HG03469 (cell line): ENCODE results near the gene HIVEP3.

Experiments used
- ATAC-seq: cut with Tn5 transposase; IDR thresholded peaks from one replicate; pipeline ENCODE4 v1.9.1; 2021; ENCODE audit warnings: mild to moderate bottlenecking, moderate library complexity, moderate number of reproducible peaks; ENCODE audit not compliant: unreplicated experiment

The HIVEP3 gene

DNA sequence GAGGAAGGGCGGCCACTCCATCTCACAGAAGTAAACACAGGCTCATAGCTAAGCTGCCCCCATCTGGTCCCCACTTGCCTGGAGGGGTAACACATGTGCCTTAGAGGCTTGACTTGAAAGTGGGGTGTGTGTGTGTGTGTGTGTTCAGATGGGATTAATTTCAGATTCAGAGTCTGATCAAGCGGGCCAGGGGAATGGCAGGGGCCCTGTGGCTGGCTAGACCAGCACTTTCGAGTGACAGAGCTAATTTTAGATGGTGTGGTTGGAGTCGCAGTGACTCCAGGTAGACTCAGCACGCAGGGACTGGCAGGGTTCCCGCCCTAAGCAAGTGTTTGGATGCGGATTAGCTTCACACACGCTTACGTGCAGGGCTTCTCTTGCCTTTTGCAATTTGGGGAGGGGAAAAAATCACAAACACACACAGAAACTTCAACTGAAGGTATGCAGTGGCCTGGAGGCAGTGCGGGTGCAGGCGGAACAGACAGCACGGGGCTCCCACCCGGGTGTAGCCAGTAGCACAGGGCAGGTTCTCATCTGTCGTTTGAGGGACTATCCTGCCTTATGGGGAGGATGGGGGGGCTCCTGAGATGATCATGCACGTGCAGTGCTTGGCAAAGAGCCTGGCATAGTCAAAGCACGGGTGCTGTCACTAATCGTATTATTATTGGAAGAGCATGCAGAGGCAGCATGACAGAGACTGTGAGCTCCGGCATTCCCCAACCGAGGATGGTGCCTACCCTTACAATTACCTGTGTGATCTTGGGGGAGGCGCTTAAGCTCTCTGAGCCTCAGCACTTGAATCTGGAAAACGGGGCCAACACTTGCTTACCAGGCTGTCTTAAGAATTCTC is 435.5 kb downstream of the HIVEP3 start:
- no peak for ATAC-seq

DNA sequence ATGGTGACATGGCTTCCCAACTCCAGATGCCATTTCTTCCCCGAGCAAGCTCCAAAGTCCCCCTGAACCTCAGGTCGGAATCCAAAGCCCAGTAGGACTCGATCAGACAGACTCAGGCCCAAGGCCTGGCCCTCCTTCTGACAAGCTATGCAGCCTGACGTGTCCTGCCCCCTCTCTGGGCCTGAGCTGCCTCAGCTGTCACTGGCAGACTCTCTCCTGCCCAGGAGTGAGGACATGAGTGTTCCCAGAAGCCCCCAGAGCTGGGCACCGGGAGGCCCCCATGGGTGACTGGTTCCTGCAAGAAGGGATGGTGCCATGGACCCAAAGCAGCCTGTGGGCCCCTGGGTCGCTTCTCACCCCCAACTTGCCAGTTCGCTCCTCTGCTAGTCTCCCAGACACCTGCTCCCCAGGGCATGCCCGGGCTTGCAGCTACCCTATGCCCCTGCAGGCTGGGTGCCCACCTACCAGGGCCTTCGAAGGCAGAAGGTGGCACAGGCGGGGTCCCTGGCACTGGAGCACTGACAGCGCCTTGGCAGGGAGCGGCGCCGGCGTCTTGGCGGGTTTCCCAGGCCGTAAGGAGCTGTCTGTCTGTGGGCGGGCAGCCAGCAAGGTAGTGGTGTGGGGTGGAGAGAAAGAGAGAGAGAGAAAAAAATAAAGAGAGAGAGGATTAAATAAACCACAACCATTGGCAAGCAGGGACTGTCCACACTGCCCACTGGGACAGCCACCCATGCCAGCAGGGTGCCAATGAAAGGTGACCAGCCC is 436.5 kb downstream of the HIVEP3 start:
- no peak for ATAC-seq

DNA sequence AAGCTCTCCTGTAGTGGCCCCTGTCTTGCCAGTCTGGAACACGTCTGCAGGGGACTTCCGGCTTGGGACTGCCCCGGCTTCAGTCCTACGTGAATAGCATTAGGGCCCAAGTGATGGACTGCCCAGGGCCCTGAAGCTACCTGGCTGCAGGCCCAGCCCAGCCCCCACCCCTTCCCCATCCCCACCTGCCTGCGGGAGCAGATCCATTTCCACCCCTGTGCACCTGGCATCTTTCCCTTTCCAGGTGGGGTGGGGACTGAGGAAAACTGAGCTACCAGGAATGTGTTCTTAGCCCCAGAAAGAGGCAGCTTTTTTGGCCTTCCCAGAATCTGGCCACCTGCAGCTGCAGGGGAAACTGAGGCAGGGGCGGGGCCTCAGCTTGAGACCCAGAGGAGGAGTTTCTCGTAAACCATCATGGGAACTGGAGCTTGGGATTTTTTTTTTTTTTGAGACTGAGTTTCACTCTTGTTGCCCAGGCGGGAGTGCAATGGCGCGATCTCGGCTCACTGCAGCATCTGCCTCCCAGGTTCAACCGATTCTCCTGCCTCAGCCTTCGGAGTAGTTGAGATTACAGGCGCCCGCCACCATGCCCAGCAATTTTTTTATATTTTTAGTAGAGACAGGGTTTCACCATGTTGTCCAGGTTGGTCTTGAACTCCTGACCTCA is 437.5 kb downstream of the HIVEP3 start:
- ATAC-seq, result no peak

DNA sequence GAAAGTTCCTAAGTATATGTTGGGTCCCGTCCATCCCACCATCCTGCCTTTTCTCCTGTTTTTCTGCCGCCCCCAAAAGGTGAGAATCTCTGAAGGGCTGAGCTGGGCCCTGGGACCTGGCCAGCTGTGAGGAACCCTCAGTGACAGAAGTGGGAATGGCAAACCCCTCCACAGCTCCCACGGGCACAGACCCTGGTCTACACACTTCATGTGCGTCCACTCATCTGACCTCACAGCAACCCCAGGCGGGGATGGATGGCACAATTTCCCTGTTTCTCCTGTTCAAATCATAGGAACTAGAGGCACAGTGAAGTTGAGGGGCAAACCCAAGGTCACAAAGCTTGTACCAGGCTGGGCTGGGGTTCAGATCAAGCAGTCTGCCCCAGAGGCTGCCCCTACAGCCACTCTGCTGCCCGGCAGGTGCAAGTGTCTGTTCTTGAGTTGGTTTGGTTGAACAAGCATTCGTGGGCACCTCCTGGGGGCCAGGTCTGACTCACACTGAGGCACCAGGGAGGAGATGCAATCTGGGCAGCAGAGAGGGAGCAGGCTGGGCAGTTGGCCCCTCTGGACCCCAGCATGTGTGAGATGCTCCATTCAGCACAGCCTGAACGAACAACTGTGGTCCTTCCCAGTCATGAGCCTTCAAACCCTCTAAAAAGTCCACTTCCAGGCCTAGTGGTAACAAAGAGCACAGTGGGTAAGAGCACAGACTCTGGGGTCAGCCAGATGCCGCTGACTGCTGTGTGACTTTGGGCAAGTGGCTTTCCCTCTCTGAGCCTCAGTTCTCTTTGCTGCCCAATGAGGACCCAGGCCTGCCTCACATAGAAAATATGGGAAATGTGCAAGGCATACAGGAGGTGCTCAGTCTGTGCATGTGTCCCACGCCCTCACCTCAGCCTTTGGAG is 438.3 kb downstream of the HIVEP3 start:
- ATAC-seq, result no peak

DNA sequence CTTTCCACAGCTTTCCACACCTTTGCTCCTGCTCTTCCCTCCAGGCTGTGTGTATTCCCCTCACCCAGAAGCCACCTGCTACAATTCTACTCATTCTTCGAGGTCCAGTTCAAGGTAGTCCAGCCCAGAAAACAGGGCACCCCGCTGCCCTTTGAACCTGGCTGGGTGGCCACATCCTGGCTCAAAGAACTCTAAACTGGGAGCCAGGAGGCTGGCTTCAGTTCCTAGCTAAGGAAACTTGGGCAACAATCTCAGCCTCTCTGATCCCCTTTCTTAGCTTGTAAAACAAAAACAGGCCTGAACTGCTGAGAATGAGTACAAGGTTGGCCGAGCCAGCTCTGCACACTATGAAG is 438.9 kb downstream of the HIVEP3 start:
- no peak for ATAC-seq

DNA sequence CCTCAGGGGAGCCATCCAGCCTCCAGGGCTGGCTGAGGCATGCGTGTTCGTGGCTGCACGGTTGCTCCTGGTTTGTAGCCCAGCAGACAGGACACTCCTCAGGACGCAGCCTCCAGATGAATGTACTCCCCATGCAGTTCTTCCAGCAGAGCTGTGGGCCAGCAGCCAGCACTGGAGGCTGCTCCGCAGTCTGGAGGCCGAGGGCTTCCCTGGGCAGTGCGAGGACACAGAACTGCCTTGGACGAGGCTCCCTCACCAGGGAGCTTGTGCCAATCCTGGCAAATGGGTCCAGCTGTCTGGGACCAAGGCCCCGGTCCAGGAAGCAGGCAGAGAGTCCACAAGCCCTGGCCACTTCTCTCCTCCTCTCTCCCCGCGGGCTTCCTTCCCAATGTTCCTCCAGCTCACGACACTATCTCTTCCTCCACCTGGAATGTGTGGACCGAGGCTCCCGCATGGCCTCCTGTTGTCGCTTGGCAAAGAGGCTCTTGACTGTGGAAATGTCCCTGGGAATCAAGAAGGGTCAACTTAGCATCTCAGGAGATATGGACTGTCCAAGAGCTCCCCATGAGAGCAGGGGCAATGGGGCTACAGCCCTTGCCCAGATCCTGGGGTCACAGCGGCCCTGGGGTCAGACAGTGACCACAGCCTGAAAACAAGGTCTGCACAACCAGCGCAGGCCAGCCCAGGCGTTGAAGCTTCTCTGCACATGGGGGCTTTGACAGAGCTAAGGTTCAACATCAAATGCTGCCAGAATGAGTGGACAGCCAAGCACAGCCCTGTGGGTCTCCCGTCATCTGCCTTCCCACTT is 439.5 kb downstream of the HIVEP3 start:
- ATAC-seq, result no peak

DNA sequence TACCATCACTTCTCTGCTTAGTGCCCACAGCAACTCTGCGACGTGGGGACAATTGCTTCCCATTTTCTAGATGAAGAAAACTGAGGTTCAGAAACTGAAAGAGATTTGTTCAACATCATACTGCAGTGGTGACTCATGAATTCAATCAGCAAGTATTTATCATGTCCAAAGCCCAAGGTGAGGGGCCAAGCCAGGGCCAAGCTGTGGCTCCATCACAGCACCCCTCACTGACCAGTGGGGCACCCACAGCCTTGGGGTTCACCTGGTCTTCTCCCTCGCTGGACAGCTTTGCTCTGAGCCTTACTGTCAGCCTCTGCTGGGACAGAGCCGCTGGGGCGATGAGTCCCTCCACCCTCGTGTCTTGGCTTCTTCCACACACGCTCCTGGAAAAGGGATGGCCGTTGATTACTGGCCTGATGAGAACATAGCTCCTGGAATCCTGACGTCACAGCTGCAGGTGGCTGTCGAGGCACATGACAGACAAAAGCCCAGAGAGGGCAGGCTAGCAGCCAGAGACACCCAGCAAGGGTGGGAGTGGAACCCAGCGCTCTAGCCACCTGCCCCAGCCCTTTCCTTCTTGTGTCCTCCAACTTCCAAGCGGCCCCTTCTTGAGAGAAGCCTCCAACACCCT is 440.5 kb downstream of the HIVEP3 start:
- ATAC-seq, result no peak

DNA sequence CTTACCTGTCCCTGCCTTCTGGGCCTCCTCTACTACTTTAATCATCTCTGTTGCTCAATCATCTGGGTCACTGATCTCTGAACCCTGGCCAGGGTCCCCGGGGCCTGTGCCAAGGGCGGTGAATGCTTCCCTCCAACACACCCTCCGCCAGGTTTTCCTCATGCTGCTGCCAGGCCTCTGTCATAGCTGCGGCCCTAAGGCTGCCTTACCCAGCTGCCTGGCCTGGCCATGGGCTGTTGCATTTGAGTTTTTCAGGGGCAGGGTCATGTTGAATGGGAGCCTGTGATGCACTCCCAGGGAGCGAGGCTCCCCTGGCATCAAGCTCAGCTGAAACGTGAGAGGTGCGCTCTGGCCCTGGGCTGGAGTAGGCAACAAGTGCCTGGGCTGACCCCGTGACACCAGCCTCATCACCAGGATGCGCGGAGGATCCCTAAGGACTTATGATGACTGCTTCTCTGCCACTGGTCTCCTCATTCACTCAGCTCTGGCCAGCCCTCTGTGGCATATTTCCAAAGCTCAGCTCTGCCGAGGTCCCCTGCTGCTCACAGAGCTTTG is 441.8 kb downstream of the HIVEP3 start:
- no peak for ATAC-seq

DNA sequence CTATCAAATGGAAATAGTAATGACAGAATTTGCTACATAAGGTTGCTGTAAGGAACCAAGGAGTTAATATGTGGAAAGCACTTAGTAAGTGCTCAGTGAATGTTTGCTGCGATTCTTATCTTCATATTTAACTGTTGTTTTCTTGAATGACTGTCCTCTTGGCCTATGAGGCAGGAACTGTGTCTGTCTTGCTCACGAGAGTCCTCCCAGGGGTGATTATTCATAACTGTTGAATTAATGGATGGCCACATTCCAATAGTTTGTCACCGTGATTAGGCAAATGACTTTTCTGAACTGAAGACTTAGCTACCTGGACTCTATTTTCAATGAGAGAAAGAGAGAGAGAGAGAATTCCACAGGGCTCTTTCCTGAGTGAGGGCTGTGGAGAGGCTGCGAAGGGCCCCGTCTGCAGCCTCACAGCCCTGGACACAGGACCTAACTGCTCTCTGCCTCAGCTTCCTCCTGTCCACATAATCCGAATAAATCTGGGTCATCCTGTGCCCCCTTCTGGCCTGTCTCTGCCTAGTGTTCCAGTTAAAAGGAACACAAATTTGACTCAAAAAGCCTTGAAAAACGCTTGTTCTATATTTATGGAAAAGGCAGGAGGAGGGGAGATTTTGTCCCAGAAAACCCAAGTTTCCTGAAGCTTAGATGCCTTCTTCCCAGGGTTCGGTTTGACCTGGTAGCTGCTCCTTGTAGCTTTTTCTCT is 442.7 kb downstream of the HIVEP3 start:
- ATAC-seq, result no peak

DNA sequence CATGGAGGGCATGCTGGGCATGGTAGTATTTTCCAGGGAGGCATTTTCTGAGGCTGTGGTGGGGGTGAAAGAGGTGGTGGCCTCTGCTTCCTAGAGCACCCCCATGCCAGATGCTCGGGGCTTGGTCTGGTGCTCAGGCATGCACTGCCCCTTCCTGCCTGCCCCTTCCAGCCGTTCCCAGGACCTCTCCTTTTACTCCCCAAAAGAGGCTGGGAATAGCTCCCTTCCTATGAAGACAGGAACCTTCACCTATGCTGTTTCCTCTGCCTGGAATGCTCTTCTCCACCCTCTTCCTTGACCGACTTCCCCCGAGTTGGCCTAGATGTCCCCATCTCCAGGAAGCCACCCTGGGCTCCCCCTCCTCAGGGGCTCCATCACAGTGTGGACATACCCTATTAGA is 443.4 kb downstream of the HIVEP3 start:
- no peak for ATAC-seq

DNA sequence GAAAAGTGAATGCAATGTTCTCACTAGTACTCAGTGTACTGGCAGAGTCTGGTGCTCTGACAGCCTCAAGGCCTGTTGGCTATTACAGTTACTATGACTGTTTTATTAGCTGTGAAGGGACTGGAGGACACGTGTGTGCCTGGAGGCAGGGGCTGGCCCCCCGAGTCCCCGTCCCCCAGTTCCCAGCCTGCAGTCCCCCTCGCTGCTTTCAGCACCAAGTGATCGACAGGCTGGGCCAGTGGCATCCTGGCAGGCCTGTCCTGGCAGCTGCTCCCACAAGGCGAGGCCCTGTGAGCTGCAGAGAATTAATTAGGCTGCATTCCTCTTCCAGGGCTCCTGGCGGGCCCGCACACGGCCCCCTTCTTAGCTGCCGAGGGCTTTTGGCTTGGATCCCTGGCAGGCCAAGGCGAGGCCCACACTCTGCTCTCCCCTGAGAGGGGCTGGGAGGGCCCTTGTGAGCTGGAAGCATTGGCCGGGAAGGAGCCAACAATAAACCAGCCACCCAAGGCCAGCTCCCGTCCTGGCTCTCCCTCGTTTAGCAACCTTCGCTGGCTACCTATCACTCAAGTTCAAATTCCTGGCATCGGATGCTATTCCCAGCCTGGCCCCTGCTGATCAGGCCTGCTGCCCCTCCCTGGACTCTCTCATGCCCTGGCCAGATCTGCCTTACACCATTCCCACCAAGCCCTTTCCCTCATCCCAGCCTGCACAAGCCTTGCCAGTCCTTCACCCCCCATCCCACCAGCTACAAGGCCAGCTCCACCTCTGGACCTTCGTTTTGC is 444.0 kb downstream of the HIVEP3 start:
- ATAC-seq, result no peak

DNA sequence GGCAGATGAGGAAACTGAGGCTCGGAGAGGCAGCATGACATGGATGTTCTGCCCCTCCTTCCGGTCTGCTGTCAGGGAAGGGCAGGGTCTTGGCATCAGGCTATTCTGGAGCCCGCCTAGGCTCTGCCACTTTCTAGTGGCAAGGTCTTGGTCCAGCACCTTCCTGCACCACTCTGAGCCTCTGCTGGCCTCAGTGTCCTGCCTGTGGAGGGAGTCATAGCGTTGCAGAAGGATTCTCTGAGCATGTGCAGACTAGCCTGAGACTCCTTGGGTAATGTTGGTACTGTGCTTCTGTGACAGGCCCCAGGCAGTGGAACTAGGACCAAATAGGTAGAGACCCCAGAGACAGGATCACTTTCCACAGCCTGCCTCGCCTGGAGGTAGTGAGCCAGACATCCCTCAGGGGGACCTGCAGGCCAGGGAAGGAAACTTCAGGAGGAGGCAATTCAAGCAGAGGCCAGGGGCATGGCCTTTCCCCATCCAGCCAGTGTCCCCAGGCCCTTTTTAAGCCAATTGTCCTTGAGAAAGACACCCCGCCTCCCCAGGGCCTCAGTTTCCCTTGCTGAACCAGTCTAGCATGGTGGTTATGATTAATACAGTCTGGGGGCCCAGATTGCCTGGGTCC is 444.9 kb downstream of the HIVEP3 start:
- no peak for ATAC-seq

DNA sequence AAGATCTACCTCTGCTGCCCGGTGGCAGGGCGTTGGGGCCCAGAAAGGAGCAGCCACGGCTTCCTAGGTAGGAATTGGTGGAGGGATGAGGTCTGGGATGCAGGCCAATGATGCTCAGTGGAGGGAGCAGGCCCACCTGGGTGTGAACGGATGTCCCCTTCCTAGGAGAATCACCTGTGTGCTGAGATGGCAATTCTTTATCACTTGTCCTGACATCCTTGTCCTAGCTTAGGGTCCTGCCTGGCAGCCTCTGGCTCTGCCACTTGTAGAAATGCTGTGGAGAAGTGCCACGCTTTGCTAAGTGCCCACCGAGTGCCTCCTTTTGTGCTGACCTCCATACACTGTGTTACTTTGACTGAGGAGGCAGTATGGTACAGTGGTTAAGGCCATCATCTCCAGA is 447.1 kb downstream of the HIVEP3 start:
- no peak for ATAC-seq

DNA sequence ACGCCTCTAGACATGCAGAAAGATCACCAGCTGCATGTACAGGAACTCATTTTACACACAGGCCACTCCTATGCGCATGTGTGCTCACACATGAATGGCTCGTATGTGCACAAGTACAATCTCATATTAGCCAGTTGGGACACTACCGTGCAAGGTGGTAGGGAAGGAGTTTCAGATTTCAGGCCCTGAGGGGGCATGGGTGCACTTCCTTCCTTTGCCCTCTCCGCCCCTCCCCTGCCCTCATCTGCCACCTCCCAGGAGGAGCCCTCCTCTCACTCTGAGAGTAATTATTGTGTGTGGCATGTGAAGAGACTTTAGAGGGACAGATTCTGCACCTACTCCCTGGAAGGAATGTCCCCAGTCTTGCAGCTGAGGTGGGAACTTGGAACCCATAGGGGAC is 449.0 kb downstream of the HIVEP3 start:
- ATAC-seq, result no peak

DNA sequence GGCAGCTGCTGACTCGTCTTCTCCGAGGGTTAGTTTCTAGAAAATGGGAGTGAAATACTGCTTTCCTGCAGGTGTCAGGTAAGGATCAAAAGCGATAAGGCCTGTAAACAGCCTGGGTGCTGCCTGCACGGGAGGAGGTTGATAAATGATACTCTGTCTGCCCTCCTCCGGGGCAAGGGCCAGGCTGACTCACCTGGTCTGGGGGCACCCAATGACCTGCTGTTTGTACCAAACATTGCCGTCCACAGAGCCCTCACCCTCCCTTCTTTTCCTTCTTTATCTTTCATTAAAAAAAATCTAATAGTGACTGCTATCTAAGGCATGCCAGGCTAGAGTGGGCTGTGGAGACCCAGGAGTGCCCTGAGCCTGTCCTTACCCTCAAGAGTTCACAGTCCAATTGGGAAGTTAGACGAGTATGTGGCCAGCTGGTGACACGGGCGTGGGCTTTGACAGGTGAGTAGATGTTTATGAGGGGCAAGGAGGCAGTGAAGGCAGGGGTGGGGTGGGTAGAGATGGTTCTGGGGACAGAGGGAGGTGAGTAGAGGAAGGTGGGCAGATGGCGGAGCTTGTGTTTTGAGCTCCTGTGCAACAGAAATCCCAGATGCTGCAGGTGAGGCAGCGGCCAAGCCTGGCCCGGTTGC is 450.5 kb downstream of the HIVEP3 start:
- ATAC-seq, result no peak

DNA sequence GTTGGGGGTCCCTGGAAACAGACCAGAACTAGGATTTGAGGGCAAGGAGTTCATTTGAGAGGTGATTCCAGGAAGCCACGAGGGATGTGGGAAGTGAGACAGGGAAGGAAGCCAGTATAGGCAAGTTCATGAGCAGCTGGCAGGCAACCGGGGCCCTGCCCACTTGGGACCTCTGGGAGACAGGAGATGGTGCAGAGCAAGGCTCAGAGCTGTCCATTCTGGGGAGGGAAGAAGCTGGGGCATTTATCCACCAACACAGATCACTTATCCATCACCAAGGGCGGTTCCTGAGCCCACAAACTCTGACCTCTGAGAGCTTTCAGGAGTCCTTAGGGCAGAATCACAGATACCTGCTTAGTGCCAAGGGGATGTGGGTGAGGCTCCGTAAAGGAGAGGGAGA is 451.0 kb downstream of the HIVEP3 start:
- no peak for ATAC-seq

DNA sequence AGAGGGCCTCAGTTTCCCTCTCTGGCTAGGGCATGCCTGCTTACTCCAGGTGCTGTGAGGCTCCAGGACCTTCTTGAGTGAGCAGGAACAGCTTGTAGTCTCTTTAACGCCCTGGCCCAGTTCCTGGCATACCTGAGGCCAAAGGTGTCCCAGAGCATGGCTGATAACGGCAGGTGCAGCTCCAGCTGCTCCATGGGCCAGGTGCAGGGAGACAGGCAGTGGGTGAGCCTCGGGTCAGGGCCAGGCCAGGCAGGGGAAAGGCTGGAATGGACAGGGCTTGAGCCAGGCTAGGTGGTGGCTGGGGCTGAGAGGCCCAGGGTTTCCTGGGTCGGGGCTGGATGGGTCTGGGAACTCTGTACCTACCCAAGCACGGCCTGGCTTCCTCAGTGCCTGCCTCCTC is 452.6 kb downstream of the HIVEP3 start:
- no peak for ATAC-seq
